ENCODE measurements around the gene LPCAT1. TPM values are rescaled to one million over a fixed set of nuclear protein-coding genes. Genes with fewer than 3 reads are reported as not detected.

LPCAT1 gene
- total RNA-seq, 1 donor from 2014 or later = 269 TPM

DNA sequence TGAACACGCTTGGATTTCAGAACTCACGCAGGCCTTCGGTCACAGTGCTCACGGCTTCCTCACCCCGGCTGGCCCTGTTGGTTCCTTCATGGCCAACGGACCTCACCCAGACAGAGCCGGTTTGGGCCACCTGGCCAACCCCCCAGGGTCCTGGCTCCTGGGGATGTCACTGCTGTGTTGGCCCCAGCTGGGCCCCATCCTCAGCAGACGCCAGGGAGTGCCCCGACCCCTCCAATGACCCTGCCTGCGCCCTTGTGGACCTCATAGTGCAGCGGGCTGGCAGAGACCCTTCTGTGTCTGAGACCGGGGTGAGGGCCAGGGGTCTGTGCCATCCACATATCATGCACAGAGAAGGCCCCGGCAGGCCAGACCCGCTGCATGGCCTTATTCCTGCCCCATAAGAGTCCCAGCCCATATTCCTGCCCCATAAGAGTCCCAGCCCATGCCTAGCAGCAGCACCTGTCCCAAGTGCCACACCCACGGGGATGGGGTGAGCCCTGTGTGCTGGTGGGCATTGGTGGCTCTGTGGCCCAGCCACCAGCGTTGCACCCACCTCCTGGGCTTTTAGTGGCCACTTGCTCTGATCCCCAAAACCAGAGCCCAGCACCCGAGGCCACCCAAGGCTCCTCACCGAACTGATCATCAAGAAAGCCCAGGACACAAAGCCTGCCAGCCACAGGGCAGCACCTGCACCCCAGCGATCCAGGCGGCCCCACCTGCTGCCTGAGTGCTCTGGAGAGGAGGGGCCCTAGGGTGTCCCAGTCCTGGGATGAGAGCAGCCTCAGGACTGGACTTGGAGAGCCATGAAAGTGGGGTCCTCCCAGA lies 1.3 kb upstream of the LPCAT1 start:
- POLR2A ChIA-PET = interaction anchor here (0.5 to 6.5 kb wide), 14 partner anchors 11 to 46 kb away, joined by 3 to 68 read pairs (median 11); no protein-coding TSS in a partner anchor
- CTCF ChIA-PET = interaction anchor here (1.4 to 1.9 kb wide), 2 partner anchors 11 to 45 kb away, joined by 4 to 8 read pairs; no protein-coding TSS in a partner anchor
- Mint-ChIP-seq H3K27me3 (no peaks in the 10 kb centered on the region), H3K27ac (peak overlapping the region; percentile 87), H3K9me3 (no peaks in the 10 kb centered on the region), H3K4me1 (peaks cover 51% of the 10 kb centered on the region), H3K36me3 (ENCODE audit: low read depth) (peaks cover 16% of the 10 kb centered on the region), H3K4me3 (peak overlapping the region; percentile 64)
- ATAC-seq (ENCODE audit: low read depth) (no peak), DNase-seq (peak; percentile 27)
- no peak for TF ChIP-seq CTCF (IDR thresholded peaks at IDR 0.05)
- intact Hi-C loops (cut with micrococcal nuclease) = loop anchor here (1.0 to 10.0 kb wide), 5 partner anchors 11 to 180 kb away; partner anchors contain the start of gene CLPTM1L

- peaks cover 22% of the 10 kb centered on the region for H3K36me3 Mint-ChIP-seq (ENCODE audit: low read depth)
- no peaks in the 10 kb centered on the region for H3K9me3 Mint-ChIP-seq
- H3K27me3 Mint-ChIP-seq = no peaks in the 10 kb centered on the region
- CTCF ChIA-PET = interaction anchor here (1.4 to 1.9 kb wide), 2 partner anchors 12 to 45 kb away, joined by 4 to 8 read pairs; no protein-coding TSS in a partner anchor
- H3K4me1 Mint-ChIP-seq = peaks cover 53% of the 10 kb centered on the region
- no peak for ATAC-seq (ENCODE audit: low read depth)
- POLR2A ChIA-PET = interaction anchor here (0.6 to 6.5 kb wide), 15 partner anchors 8 to 110 kb away, joined by 3 to 68 read pairs (median 8); no protein-coding TSS in a partner anchor
- H3K27ac Mint-ChIP-seq = peak overlapping the region; percentile 87
- DNase-seq = no peak
- H3K4me3 Mint-ChIP-seq = peak overlapping the region; percentile 64
- TF ChIP-seq CTCF (IDR thresholded peaks at IDR 0.05) = no peak
- intact Hi-C loops (cut with micrococcal nuclease) = loop anchor here (1.0 to 10.0 kb wide), 5 partner anchors 12 to 180 kb away; partner anchors contain the start of gene CLPTM1L
Measured at GRCh38 chr5:1524481-1524798, 680 bp upstream of the LPCAT1 start.

- Mint-ChIP-seq H3K9me3 (no peaks in the 10 kb centered on the region), H3K27me3 (no peaks in the 10 kb centered on the region), H3K36me3 (ENCODE audit: low read depth) (peaks cover 32% of the 10 kb centered on the region), H3K27ac (no peak overlapping the region), H3K4me3 (peak overlapping the region; percentile 80), H3K4me1 (peaks cover 60% of the 10 kb centered on the region)
- peak; percentile 37 for ATAC-seq (ENCODE audit: low read depth)
- CTCF ChIA-PET = interaction anchor here (1.0 to 1.9 kb wide), 3 partner anchors 13 to 44 kb away, joined by 3 to 8 read pairs (median 4); no protein-coding TSS in a partner anchor
- no peak for TF ChIP-seq CTCF (IDR thresholded peaks at IDR 0.05)
- intact Hi-C loops (cut with micrococcal nuclease) = loop anchor here (10.0 kb wide), 1 partner anchor 179 kb away; the partner anchor contains the start of gene CLPTM1L
- POLR2A ChIA-PET = interaction anchor here (0.5 to 6.5 kb wide), 14 partner anchors 12 to 111 kb away, joined by 3 to 68 read pairs (median 8); no protein-coding TSS in a partner anchor
- no peak for DNase-seq
Measured at GRCh38 chr5:1523480-1523792, 324 bp downstream of the LPCAT1 start.

- H3K27me3 Mint-ChIP-seq = no peaks in the 10 kb centered on the region
- peaks cover 60% of the 10 kb centered on the region for H3K4me1 Mint-ChIP-seq
- H3K9me3 Mint-ChIP-seq = no peaks in the 10 kb centered on the region
- intact Hi-C loops (cut with micrococcal nuclease) = loop anchor here (10.0 kb wide), 1 partner anchor 178 kb away; the partner anchor contains the start of gene CLPTM1L
- ChIA-PET POLR2A (interaction anchor here (0.5 to 6.5 kb wide), 14 partner anchors 11 to 122 kb away, joined by 3 to 68 read pairs (median 12); no protein-coding TSS in a partner anchor), CTCF (interaction anchor here (1.0 to 2.9 kb wide), 4 partner anchors 11 to 43 kb away, joined by 3 to 11 read pairs (median 6); no protein-coding TSS in a partner anchor)
- peaks cover 35% of the 10 kb centered on the region for H3K36me3 Mint-ChIP-seq (ENCODE audit: low read depth)
- no peak for ATAC-seq (ENCODE audit: low read depth)
- peak overlapping the region; percentile 74 for H3K27ac Mint-ChIP-seq
- DNase-seq = peak; percentile 32
- H3K4me3 Mint-ChIP-seq = peak overlapping the region; percentile 91
- no peak for TF ChIP-seq CTCF (IDR thresholded peaks at IDR 0.05)
Measured at GRCh38 chr5:1522601-1523479, 920 bp downstream of the LPCAT1 start.
